MM.1S (cell line): ENCODE measurements around the gene NKAPD1.

ENCODE experiments used
- DNase-seq: peaks from one replicate; pipeline ENCODE4 v3.0.0-alpha.2; 2015
- H2AFZ ChIP-seq: fragments of 300-600 bp; sonication (generic); 2 replicates; pipeline ENCODE4 v1.6.0; 2016; ENCODE audit warnings: antibody characterized with exemption, low read length
- H3F3A ChIP-seq: fragments of 300-600 bp; sonication (generic); 2 replicates; pipeline ENCODE4 v1.6.1; 2016; ENCODE audit warnings: mild to moderate bottlenecking, antibody characterized with exemption, low read length, moderate library complexity, mixed read lengths; ENCODE audit not compliant: insufficient read depth
- H3K27ac ChIP-seq: fragments of 300-600 bp; sonication (generic); 2 replicates; pipeline ENCODE4 v1.5.1; 2016; ENCODE audit warnings: mild to moderate bottlenecking, low read length
- H3K27me3 ChIP-seq: fragments of 300-600 bp; sonication (generic); replicated peaks from 2 replicates; pipeline ENCODE4 v1.6.0; 2016; ENCODE audit warnings: low read length; ENCODE audit not compliant: insufficient read depth
- H3K36me3 ChIP-seq: fragments of 300-600 bp; sonication (generic); replicated peaks from 2 replicates; pipeline ENCODE4 v1.6.1; 2016; ENCODE audit warnings: mild to moderate bottlenecking, low read length, mixed read lengths; ENCODE audit not compliant: insufficient read depth
- H3K4me1 ChIP-seq: fragments of 300-600 bp; sonication (generic); 2 replicates; pipeline ENCODE4 v1.6.1; 2016; ENCODE audit warnings: low read length, mixed read lengths
- H3K4me2 ChIP-seq: fragments of 300-600 bp; sonication (generic); 2 replicates; pipeline ENCODE4 v1.6.0; 2016; ENCODE audit warnings: low read depth, low read length
- H3K4me3 ChIP-seq: fragments of 300-600 bp; sonication (generic); 2 replicates; pipeline ENCODE4 v1.5.1; 2016; ENCODE audit warnings: low read length, mixed read lengths
- H3K79me2 ChIP-seq: fragments of 300-600 bp; sonication (generic); 2 replicates; pipeline ENCODE4 v1.6.1; 2016; ENCODE audit warnings: mixed run types, low read length, mixed read lengths
- H3K9ac ChIP-seq: fragments of 300-600 bp; sonication (generic); 2 replicates; pipeline ENCODE4 v1.6.1; 2016; ENCODE audit warnings: low read length, mixed read lengths
- H3K9me2 ChIP-seq: fragments of 300-600 bp; sonication (generic); replicated peaks from 2 replicates; pipeline ENCODE4 v1.6.1; 2016; ENCODE audit warnings: mild to moderate bottlenecking, low read length, mixed read lengths; ENCODE audit not compliant: insufficient read depth
- H3K9me3 ChIP-seq: fragments of 300-600 bp; sonication (generic); replicated peaks from 2 replicates; pipeline ENCODE4 v1.6.1; 2016; ENCODE audit warnings: mild to moderate bottlenecking, low read length, mixed read lengths; ENCODE audit not compliant: insufficient read depth
- H4K20me1 ChIP-seq: fragments of 300-600 bp; sonication (generic); 2 replicates; pipeline ENCODE4 v1.6.1; 2016; ENCODE audit warnings: mild to moderate bottlenecking, low read length, moderate library complexity, mixed read lengths; ENCODE audit not compliant: insufficient read depth
- EZH2 ChIP-seq: fragments of 300-600 bp; sonication (generic); optimal IDR thresholded peaks from 2 replicates; pipeline ENCODE3; 2017; ENCODE audit warnings: low read depth, mild to moderate bottlenecking, antibody characterized with exemption, low read length, mixed read lengths
- EZH2phosphoT487 ChIP-seq: fragments of 300-600 bp; sonication (generic); IDR thresholded peaks from 2 replicates; pipeline ENCODE4 v1.6.1; 2018; ENCODE audit warnings: antibody characterized with exemption, low read length
- TF ChIP-seq, protein P1 (sequence below): fragments of 300-600 bp; sonication (generic); IDR thresholded peaks from 2 replicates; pipeline ENCODE4 v1.5.1; 2016; ENCODE audit warnings: antibody characterized with exemption, low read length, mixed read lengths

NKAPD1 gene

DNA sequence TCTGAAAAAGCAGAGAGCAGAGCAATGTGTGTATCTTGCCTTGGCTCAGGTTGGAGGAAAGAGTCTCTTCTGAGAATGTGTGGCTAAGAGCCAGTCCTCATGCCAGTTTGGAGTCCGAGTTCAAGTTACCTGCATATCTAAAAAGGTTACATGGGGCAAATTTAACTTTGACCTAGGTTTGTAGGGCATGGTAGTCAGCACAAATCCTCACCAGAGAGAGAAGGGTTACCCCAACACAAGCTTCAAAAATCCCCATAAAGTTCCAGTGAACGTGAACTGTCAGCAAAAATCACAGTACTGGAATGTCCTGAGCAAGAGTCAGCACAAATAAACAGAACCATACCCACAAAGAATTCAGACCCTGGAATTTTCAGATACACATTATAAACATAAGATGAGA, 26.4 kb downstream of the NKAPD1 start:
- Histone ChIP-seq H3K27ac (no peak overlapping the region), H3K4me1 (no peaks in the 10 kb centered on the region), H3K79me2 (no peaks in the 10 kb centered on the region), H3K4me2 (no peak overlapping the region), H3K27me3 (no peaks in the 10 kb centered on the region), H3K9me3 (no peaks in the 10 kb centered on the region), H3K9ac (no peak overlapping the region), H3K4me3 (no peak overlapping the region), H4K20me1 (no peaks in the 10 kb centered on the region), H3K9me2 (no peaks in the 10 kb centered on the region), H2AFZ (no peak overlapping the region), H3F3A (no peaks in the 10 kb centered on the region), H3K36me3 (no peaks in the 10 kb centered on the region)
- DNase-seq = no peak
- TF ChIP-seq EZH2 (no peak), EZH2phosphoT487 (no peak)
- TF ChIP-seq, protein P1, sequence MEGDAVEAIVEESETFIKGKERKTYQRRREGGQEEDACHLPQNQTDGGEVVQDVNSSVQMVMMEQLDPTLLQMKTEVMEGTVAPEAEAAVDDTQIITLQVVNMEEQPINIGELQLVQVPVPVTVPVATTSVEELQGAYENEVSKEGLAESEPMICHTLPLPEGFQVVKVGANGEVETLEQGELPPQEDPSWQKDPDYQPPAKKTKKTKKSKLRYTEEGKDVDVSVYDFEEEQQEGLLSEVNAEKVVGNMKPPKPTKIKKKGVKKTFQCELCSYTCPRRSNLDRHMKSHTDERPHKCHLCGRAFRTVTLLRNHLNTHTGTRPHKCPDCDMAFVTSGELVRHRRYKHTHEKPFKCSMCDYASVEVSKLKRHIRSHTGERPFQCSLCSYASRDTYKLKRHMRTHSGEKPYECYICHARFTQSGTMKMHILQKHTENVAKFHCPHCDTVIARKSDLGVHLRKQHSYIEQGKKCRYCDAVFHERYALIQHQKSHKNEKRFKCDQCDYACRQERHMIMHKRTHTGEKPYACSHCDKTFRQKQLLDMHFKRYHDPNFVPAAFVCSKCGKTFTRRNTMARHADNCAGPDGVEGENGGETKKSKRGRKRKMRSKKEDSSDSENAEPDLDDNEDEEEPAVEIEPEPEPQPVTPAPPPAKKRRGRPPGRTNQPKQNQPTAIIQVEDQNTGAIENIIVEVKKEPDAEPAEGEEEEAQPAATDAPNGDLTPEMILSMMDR = no peak

DNA sequence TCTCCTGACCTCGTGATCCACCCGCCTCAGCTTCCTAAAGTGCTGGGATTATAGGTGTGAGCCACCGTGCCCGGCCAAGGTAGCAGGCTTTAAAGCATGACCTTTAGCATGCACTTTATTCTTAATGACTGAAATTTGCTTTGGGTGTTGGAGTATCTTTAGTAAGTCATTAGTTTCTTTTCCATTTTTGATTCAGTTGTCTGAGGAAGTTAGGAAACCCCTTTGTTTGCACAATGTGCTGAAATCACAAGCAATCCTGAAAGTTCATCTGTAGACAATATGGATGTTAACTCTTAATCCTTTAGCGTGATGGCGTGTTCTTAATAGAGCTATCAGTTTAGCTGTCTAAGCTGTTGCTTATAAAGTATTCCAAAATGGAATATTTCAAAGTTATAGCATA, 29.3 kb downstream of the NKAPD1 start:
- Histone ChIP-seq H3K4me2 (no peak overlapping the region), H3K27ac (no peak overlapping the region)
- TF ChIP-seq EZH2phosphoT487 (no peak), EZH2 (no peak)
- TF ChIP-seq, protein P1 = no peak

DNA sequence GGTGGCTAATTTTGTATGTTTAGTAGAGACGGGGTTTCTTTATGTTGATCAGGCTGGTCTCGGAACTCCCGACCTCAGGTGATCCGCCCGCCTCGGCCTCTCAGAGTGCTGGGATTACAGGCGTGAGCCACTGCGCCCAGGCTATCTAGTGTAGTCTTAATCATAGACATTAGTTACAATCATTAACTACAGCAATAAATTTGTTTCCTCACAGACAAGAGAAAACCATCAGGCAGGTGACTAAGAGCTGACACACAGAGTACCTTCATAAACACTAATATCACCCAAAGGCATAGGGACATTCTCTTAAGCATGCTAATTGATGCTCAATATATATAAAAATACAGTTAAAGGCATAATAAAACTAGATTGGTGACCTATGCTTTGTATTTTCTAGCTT, 32.0 kb downstream of the NKAPD1 start:
- H3K4me3 ChIP-seq = no peak overlapping the region
- no peaks in the 10 kb centered on the region for H3K9me3 ChIP-seq
- no peak overlapping the region for H3K9ac ChIP-seq
- TF ChIP-seq EZH2phosphoT487 (no peak), EZH2 (no peak)
- TF ChIP-seq, protein P1 = no peak
- no peaks in the 10 kb centered on the region for H3K36me3 ChIP-seq
- H3K27ac ChIP-seq = no peak overlapping the region
- H3K4me2 ChIP-seq = no peak overlapping the region
- no peak overlapping the region for H2AFZ ChIP-seq
- H3K79me2 ChIP-seq = no peaks in the 10 kb centered on the region
- DNase-seq = no peak
- H3K4me1 ChIP-seq = no peaks in the 10 kb centered on the region
- H3K27me3 ChIP-seq = no peaks in the 10 kb centered on the region
- H3K9me2 ChIP-seq = no peaks in the 10 kb centered on the region
- H4K20me1 ChIP-seq = no peaks in the 10 kb centered on the region
- H3F3A ChIP-seq = no peaks in the 10 kb centered on the region

More for the DNA sequence above, 29.3 kb downstream of the NKAPD1 start:
- no peaks in the 10 kb centered on the region for H3K79me2 ChIP-seq
- no peaks in the 10 kb centered on the region for H3K27me3 ChIP-seq
- H4K20me1 ChIP-seq = no peaks in the 10 kb centered on the region
- no peak overlapping the region for H3K4me3 ChIP-seq
- DNase-seq = no peak
- no peaks in the 10 kb centered on the region for H3K9me2 ChIP-seq
- no peaks in the 10 kb centered on the region for H3K9me3 ChIP-seq
- no peaks in the 10 kb centered on the region for H3F3A ChIP-seq
- H3K4me1 ChIP-seq = no peaks in the 10 kb centered on the region
- H3K36me3 ChIP-seq = no peaks in the 10 kb centered on the region
- no peak overlapping the region for H2AFZ ChIP-seq
- no peak overlapping the region for H3K9ac ChIP-seq
